Nucleus accumbens (tissue), 56 donors: Measurements from ENCODE around the gene ORMDL3.

Experiments
- DNase-seq, 56 donors: peaks; one replicate each; lab custom pipeline; 2025; lab: John Stamatoyannopoulos, UW

The ORMDL3 gene, protein sequence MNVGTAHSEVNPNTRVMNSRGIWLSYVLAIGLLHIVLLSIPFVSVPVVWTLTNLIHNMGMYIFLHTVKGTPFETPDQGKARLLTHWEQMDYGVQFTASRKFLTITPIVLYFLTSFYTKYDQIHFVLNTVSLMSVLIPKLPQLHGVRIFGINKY

GRCh38 chr17:39927101-39927928 lies at the start of gene ORMDL3, which contains the start of gene LRRC3C:
TSS of gene ORMDL3 (minus strand) at chr17:39927601. CDS start at chr17:39924203, 3,398 bp downstream.
TSS of gene LRRC3C (plus strand) at chr17:39927732. CDS start at chr17:39941524, 13,792 bp downstream.
- peak; percentile 40 to 96 (median 91) for DNase-seq

DNA sequence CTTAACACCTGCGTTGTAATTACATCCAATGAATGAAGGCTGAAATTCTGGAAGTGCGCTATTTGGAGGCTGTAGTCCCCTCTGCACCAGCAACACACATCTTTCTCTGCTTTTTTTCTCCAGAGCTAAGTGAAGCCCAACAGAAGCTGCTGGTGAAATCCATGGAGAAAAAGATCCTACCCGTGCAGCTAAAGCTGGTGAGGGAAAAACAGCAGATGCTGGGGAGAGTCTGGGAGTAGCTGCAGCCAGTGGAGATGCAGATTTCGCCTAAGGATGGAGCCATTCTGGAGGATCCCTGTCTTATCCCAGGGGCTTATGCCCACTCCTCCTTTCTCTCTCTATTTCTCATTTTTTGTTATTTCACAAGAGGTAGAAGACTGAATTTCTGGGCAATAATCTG lies 48.4 kb upstream of the ORMDL3 start:
- DNase-seq: no peak

DNA sequence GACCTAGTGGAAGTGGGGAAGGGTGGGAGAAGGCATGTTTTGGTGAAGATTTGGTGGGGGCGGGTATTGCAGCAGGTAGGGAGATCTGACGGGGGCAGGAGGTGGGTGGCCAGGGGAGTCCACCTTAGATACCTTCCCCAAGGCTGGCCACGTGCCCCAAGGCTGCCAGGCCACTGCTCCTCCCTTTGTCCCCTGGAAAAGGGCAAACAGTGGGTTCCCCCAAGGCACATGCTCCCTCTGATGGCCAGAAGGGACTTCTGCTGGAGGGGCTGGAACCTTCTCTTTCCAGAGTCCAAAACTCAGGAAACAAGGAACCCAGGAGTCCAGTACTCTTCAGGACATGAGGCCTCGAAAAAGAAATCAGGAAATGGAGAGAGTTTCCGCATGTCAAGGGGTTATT lies 47.0 kb upstream of the ORMDL3 start:
- no peak for DNase-seq

- DNase-seq: no peak
Measured at GRCh38 chr17:39973496-39973895, 46.1 kb upstream of the ORMDL3 start.

DNA sequence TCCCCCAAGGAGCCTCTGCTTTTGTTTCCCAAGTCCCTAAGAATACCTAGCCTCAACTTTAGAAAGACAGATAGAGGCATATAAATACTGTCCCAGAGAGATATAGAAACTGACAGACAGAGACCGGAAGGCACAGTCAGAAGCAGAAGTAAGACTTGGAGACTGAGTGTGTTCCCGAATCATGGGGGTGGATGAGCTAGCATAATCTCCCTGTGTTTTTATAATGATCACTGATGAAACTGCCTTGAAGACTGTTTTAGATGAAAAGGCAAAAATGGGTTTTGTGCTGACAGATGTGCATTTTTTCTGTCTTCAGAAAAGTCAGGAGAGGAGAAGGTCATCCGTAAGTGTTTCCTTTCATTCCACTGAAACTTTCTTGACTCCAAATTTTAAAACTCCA lies 44.9 kb upstream of the ORMDL3 start:
- DNase-seq: peak in 4 of 56 donors; percentile 6 to 38 (median 10)

DNA sequence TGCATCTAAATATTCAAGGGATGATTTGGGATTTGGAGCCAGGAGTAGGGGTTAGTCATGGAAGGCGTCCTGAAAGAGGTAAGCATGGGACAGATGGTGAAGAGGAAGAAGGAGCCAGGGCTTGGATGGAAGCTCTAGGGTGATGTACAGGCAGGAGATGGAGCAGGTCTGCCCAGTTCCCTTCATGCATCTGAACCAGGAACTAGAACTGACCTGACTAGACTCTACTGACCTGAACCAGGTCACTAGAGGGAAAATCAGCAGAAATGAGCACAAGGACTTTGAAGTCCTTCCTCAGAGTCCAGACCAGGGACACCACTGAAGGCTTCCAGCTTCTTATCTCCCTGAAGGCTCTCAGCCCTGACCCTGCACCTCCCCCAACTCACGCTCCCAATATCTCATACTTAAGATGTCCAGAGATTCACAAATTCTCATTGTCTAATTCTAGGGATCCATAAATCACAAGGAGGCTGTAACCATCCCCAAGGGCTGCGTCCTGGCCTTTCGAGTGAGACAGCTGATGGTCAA lies 43.7 kb upstream of the ORMDL3 start:
- DNase-seq: no peak

DNA sequence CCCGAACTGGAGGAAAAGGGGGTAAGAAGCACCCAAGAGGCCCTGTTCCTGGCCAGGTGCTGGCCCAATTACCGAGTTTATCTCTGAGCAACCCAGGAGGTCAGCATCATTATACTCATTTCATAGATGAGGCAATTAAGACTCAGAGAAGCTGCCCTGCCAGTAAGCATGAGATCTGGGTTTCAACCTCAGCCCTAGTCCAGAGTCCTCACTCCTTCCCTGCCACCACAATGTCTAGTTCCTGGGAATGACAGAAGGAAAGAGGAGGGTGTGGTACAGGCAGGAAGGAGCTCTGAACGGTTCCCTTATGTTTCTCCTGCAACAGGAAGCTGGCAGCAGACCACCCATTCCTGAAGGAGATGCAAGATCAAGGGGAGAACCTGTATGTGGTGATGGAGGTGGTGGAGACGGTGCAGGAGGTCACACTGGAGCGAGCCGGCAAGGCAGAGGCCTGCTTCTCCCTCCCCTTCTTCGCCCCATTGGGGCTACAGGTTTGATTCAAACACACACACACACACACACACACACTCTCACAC lies 42.8 kb upstream of the ORMDL3 start:
- DNase-seq: no peak

DNA sequence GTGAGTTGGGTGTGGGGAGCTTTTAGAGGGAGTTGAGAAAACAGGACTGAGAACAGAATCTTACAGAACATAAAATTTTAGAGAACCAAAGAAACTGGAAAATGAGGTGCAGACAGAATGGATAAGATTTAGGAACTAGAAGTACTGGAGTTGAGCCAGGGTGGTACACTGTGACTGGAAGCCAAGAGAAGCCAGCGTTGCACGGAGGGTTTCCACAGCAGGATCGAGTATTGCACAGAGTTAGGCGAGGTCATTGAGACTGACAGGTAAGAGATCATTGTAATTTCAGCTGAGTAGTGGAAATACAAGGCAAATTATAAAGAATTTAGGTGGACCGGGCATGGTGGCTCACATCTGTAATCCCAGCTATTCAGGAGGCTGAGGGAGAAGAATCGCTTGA lies 42.0 kb upstream of the ORMDL3 start:
- no peak for DNase-seq

GRCh38 chr17:39968761-39969160 lies 41.4 kb upstream of the ORMDL3 start:
- DNase-seq: no peak

GRCh38 chr17:39966771-39967170 lies 39.4 kb upstream of the ORMDL3 start:
- no peak for DNase-seq

DNA sequence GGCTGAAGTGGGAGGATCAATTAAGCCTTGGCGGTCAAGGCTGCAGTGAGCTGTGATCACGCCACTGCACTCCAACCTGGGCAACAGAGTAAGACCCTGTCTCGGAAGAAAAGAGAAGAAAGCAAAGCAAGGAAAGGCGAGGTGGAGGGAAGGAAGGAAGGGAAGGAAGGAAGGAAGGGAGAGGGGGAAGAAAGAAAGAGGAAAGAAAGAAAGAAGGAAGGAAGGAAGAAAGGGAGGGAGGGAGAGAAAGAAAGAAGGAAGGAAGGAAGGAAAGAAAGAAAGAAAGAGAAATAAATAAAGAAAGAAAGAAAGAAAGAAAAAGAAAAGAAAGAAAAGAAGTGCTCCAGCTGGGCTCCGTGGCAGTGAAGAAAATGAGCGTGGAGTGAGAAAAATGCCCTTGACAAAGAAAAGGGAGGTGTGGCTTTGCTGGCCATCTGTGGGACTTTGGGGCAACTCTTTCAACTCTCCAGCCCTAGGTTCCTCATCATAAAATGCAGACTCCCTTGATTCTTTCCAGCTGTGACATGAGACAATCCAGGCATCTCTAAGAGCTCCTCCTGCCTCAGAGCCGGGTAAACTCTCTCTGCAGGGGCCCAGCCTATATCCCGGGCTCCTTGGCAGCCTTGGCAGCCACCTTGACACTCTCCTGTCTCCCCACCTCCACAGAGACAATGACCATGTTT lies 37.8 kb upstream of the ORMDL3 start:
- no peak for DNase-seq

DNA sequence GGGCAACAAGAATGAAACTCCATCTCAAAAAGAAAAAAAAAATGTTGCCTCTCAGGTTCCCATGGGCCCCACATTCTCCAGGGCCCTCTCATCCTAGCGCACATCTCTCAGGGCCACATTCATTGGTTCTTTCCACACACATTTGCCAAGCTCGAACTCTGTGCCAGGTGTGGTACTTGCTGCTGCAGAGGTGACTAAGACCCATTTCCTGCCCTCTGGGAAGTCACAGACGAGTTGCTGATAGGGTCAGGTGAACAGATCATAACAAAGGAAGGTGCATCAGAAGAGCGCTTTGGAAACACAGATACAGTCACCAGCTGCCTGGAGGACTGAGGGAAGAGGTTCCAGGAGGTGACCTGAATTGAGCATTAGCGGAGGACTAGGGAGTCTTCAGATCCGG lies 36.4 kb upstream of the ORMDL3 start:
- DNase-seq: no peak

- DNase-seq: no peak
Measured at GRCh38 chr17:39962642-39963220, 35.3 kb upstream of the ORMDL3 start, which contains the start of gene GSDMA. TSS of gene GSDMA (plus strand) at chr17:39963004. CDS start at chr17:39965688, 2,684 bp downstream.

DNA sequence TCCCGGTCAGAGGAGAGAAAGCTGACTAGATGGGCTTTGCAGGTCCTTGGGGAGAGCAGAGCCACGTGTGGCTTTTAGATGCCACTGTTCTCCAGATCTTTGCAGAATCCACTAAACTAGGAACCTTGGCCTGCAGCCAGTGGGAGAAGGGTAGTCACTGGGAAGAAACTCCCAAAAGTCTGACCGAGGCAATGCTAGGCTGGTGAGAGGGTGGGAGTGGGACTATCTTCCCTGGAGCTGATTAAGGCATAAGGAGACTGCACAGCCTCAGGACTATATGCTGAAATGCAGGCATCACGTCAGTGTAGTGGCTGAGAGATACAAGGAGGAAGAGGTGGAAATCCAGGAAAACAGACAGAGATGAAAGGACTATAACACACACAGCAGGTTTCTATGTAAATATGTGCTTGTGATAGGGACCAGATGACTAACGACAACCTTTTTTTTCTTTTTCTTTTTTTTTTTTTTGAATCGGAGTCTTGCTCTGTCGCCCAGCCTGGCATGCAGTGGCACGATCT lies 33.2 kb upstream of the ORMDL3 start:
- DNase-seq: no peak

DNA sequence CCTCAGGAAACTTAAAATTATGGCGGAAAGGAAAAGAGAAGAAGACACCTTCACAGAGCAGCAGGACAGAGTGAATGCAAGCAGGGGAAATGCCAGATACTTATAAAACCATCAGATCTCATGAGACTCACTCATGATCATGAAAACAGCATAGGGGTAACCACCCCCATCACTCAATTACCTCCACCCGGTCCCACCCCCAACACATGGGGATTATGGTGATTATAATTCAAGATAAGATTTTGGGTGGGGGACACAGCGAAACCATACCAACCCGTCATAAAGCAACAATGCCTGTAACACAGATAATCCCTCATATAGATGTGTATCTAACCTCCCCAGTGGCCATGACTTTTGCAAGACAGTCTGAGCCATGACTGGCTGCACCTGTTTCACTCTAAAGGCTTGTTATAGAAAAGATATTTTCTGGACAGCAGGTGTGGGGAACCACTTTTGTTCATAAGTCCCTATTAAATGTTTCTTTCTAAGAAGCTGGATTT lies 28.4 kb upstream of the ORMDL3 start:
- no peak for DNase-seq

DNA sequence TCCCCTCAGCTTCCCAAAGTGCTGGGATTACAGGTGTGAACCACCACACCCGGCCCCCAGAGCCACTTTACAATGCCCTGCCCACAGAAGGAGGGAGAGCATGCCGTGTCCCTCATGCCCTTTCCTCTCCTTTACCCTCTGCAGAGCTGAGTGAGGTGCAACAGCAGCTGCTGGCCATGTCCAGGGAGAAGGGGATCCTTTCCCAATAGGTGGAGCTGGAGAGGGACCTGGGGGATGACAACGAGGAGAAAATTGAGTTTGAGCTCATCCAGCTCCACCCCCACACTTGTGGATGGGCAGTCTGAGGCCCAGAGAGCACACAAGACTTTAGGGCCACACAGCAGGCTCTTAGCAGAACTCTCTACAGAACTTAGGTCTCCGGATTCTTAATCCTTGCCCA lies 27.5 kb upstream of the ORMDL3 start:
- DNase-seq: no peak

GRCh38 chr17:39953471-39953888 lies 26.1 kb upstream of the ORMDL3 start:
- DNase-seq: no peak

- peak; percentile 70 to 100 (median 96) for DNase-seq
Measured at GRCh38 chr17:39952680-39953470, 25.5 kb upstream of the ORMDL3 start.
